CD4-positive, alpha-beta T cell (primary cell): ENCODE results near the gene CRYBA2. TPM values are rescaled to one million over a fixed set of nuclear protein-coding genes. Genes with fewer than 3 reads are reported as not detected.

ENCODE experiments used
- ATAC-seq: fragments of 200-7000 bp; cut with Tn5 transposase; one replicate; pipeline ENCODE4 v1.10.0; 2022; ENCODE audit warnings: mild to moderate bottlenecking; ENCODE audit not compliant: poor library complexity
- CTCF ChIA-PET: fragments of 350-600 bp; sonication (Branson Sonifier 250); formaldehyde crosslinking; loops from one replicate; lab custom pipeline; 2021; ENCODE audit warnings: antibody characterized with exemption, inconsistent platforms; lab: Charles Lee
- POLR2A ChIA-PET: fragments of 350-600 bp; sonication (Branson Sonifier 250); formaldehyde crosslinking; loops from one replicate; lab custom pipeline; 2021; ENCODE audit warnings: antibody characterized with exemption, inconsistent platforms; lab: Charles Lee
- DNase-seq, 14 experiments: peaks; one replicate each; pipeline ENCODE4 v3.0.0-alpha.2; 2013 to 2020; ENCODE audit warnings: mixed read lengths in 2 of 14
- H3K27ac ChIP-seq, 2 donors: one replicate each; pipeline versions ENCODE4 v1.5.1 to v1.7.0; 2013; ENCODE audit warnings: low read length in 2 of 2, low read depth in 1 of 2, mild to moderate bottlenecking in 1 of 2
- H3K27me3 ChIP-seq, 2 experiments: 1 replicate in 1 of 2; 2 replicates in 1 of 2; pipeline versions ENCODE4 v1.6.1 to v1.7.0; 2013; ENCODE audit warnings: low read length in 2 of 2, control low read depth in 1 of 2, mild to moderate bottlenecking in 1 of 2, moderate library complexity in 1 of 2; ENCODE audit not compliant: insufficient read depth in 2 of 2, control insufficient read depth in 1 of 2
- H3K36me3 ChIP-seq: one replicate; pipeline ENCODE4 v1.6.1; 2013; ENCODE audit warnings: low read length, control low read depth; ENCODE audit not compliant: insufficient read depth
- H3K4me1 ChIP-seq: one replicate; pipeline ENCODE4 v1.6.1; 2013; ENCODE audit warnings: low read length, control low read depth; ENCODE audit not compliant: insufficient read depth
- H3K4me3 ChIP-seq: one replicate; pipeline ENCODE4 v1.5.1; 2013; ENCODE audit warnings: mild to moderate bottlenecking, low read length, moderate library complexity
- H3K9me3 ChIP-seq, 2 experiments: 1 replicate in 1 of 2; 2 replicates in 1 of 2; pipeline versions ENCODE4 v1.6.1 to v1.7.0; 2013; ENCODE audit warnings: low read length in 2 of 2, mild to moderate bottlenecking in 2 of 2, control low read depth in 1 of 2, moderate library complexity in 1 of 2; ENCODE audit not compliant: control insufficient read depth in 1 of 2, insufficient read depth in 1 of 2
- H3K27ac Mint-ChIP-seq: one replicate; pipeline ENCODE4 v1.8.0; 2020; ENCODE audit warnings: mixed read lengths
- H3K27me3 Mint-ChIP-seq: one replicate; pipeline ENCODE4 v1.8.0; 2021; ENCODE audit warnings: mixed read lengths
- H3K36me3 Mint-ChIP-seq: one replicate; pipeline ENCODE4 v1.8.0; 2021; ENCODE audit warnings: low read depth, mixed read lengths
- H3K4me1 Mint-ChIP-seq: one replicate; pipeline ENCODE4 v1.8.0; 2021; ENCODE audit warnings: low read depth, mixed read lengths
- H3K4me3 Mint-ChIP-seq: one replicate; pipeline ENCODE4 v1.8.0; 2020; ENCODE audit warnings: mild to moderate bottlenecking, mixed read lengths
- H3K9me3 Mint-ChIP-seq: one replicate; pipeline ENCODE4 v1.8.0; 2020; ENCODE audit warnings: mixed read lengths
- intact Hi-C, 2 experiments: fragments of 100-400 bp; cut with DNase I in 1 of 2; cut with micrococcal nuclease in 1 of 2; formaldehyde crosslinking; loops; one replicate each; pipeline versions ENCODE4 v1.15.1 to v1.9.0; 2023 to 2025; cut with DNase I, micrococcal nuclease
- total RNA-seq, 174 experiments: library from RNA in 2 of 174; stranded (reverse) in 2 of 174; gene quantifications; one replicate each; pipeline ENCODE4 v1.2.3 and lab custom pipeline; 2021 to 2026
- TF ChIP-seq, protein P1 (sequence below): fragments of 200-600 bp; IDR thresholded peaks from one replicate; pipeline ENCODE4 v1.8.0; 2022; ENCODE audit warnings: antibody characterized with exemption, mild to moderate bottlenecking

Gene CRYBA2
- total RNA-seq, 2 experiments from 2014 or later: not detected

DNA sequence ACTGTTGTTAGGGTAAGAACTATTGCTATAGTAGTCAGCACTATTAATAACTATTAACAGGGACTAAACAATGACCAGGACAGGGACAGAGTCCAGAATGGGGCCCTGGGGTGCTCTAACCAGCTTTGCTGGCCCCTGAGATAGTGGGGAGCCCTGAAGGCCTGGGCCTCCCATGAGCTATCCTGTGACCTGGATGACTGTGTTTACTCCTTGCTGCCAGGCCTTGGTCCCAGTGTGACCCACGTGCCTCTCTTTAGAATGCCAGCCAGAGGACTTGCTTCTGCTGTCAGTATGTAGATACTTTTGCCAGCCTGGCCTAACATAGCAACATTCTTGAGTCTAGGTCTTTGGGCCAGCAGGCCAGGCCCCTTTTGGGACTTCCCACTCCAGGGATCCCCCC lies 22.3 kb downstream of the CRYBA2 start:
- H3K36me3 Mint-ChIP-seq: no peaks in the 10 kb centered on the region
- ATAC-seq (no peak), DNase-seq (no peak)
- H3K27ac Mint-ChIP-seq: no peak overlapping the region
- H3K27me3 Mint-ChIP-seq: peaks cover 71% of the 10 kb centered on the region
- Histone ChIP-seq H3K27me3 (peaks cover 30 to 55% of the 10 kb centered on the region in 2 experiments), H3K27ac (no peak overlapping the region), H3K9me3 (peaks cover 4 to 6% of the 10 kb centered on the region in 2 experiments), H3K4me1 (no peaks in the 10 kb centered on the region), H3K36me3 (no peaks in the 10 kb centered on the region), H3K4me3 (no peak overlapping the region)
- no peaks in the 10 kb centered on the region for H3K4me1 Mint-ChIP-seq
- no peak overlapping the region for H3K4me3 Mint-ChIP-seq
- TF ChIP-seq, protein P1, sequence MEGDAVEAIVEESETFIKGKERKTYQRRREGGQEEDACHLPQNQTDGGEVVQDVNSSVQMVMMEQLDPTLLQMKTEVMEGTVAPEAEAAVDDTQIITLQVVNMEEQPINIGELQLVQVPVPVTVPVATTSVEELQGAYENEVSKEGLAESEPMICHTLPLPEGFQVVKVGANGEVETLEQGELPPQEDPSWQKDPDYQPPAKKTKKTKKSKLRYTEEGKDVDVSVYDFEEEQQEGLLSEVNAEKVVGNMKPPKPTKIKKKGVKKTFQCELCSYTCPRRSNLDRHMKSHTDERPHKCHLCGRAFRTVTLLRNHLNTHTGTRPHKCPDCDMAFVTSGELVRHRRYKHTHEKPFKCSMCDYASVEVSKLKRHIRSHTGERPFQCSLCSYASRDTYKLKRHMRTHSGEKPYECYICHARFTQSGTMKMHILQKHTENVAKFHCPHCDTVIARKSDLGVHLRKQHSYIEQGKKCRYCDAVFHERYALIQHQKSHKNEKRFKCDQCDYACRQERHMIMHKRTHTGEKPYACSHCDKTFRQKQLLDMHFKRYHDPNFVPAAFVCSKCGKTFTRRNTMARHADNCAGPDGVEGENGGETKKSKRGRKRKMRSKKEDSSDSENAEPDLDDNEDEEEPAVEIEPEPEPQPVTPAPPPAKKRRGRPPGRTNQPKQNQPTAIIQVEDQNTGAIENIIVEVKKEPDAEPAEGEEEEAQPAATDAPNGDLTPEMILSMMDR: no peak
- intact Hi-C loops: no loop called here
- POLR2A ChIA-PET: no interaction called here
- CTCF ChIA-PET: interaction anchor here (1.2 kb wide), 1 partner anchor 9 kb away, joined by 3 read pairs; no protein-coding TSS in a partner anchor
- no peaks in the 10 kb centered on the region for H3K9me3 Mint-ChIP-seq

DNA sequence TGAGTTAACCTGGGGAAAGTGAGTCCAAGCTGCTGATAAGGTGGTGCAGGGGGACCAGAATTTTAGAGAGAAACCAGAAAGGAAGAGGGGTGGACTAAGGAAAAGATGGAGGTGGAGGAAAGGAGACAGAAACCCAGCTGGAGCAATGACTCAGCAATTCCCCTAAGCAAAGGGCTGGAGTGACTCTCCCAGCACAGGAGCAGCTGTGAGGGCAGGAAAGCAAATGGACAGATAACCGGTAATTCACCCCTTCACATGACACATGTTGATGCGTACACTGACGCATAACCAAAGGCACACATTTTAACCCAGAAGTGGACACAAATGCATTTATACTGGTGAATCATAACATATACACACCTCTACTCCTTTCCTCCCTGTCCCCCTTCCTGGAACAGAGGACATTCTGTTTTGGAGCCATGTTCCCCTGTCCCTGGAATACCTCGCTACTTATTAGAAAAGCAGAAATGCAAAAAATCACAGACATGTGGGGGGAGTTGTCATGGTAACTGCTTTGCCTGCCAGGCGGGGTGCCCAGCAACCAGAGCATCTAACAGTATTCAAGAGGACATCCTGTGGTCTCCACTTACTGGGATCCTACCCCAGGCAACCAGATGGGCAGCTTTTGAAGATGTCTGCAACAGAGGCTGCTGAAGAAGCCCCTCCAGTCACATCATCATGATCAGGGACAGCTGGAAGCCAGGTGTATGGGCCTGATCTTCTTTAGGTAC lies 29.0 kb downstream of the CRYBA2 start:
- intact Hi-C loops: loop anchor here in 1 of 2 experiments (10.0 kb wide), 1 partner anchor 341 kb away; the partner anchor contains the start of gene PTPRN
- TF ChIP-seq, protein P1: no peak

DNA sequence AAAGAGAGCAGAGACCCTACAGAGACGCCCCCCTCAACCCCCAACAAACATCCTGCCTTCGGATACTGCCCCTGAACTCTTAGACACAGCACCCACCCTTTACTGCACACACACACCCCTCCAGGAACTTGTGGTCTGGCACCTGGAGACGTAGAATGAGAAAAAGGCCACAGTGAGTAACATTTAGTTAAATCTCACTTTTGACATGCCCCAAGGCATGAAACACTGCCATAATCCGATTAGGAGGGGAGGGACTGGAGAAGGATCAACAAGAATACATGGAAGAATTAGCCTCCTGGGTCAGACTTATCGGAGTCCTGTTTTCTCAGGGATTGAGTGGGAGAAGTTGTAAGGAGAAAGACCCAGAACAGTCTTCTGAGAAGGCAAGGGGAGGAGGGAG lies 29.6 kb downstream of the CRYBA2 start:
- H3K27ac ChIP-seq: no peak overlapping the region
- no peak overlapping the region for H3K4me3 Mint-ChIP-seq
- H3K4me3 ChIP-seq: no peak overlapping the region
- peaks cover 32% of the 10 kb centered on the region for H3K4me1 ChIP-seq
- H3K4me1 Mint-ChIP-seq: peaks cover 13% of the 10 kb centered on the region
- H3K36me3 ChIP-seq: no peaks in the 10 kb centered on the region
- peaks cover 53 to 76% of the 10 kb centered on the region in 2 experiments for H3K27me3 ChIP-seq
- H3K27me3 Mint-ChIP-seq: peaks cover 78% of the 10 kb centered on the region
- no peaks in the 10 kb centered on the region for H3K9me3 Mint-ChIP-seq
- intact Hi-C loops: loop anchor here in 1 of 2 experiments (10.0 kb wide), 1 partner anchor 341 kb away; the partner anchor contains the start of gene PTPRN
- no peak overlapping the region for H3K27ac Mint-ChIP-seq
- TF ChIP-seq, protein P1: no peak
- CTCF ChIA-PET: no interaction called here
- POLR2A ChIA-PET: no interaction called here
- H3K9me3 ChIP-seq: peaks cover 0 to 32% of the 10 kb centered on the region in 2 experiments
- ATAC-seq (no peak), DNase-seq (no peak)
- no peaks in the 10 kb centered on the region for H3K36me3 Mint-ChIP-seq

More for the DNA sequence above, 29.0 kb downstream of the CRYBA2 start:
- Mint-ChIP-seq H3K27ac (no peak overlapping the region), H3K4me1 (peaks cover 13% of the 10 kb centered on the region), H3K36me3 (no peaks in the 10 kb centered on the region), H3K27me3 (peaks cover 76% of the 10 kb centered on the region), H3K4me3 (no peak overlapping the region), H3K9me3 (no peaks in the 10 kb centered on the region)
- peaks cover 0 to 27% of the 10 kb centered on the region in 2 experiments for H3K9me3 ChIP-seq
- ChIA-PET POLR2A (no interaction called here), CTCF (no interaction called here)
- ATAC-seq: no peak
- H3K27me3 ChIP-seq: peaks cover 47 to 71% of the 10 kb centered on the region in 2 experiments
- no peak for DNase-seq
- no peak overlapping the region for H3K27ac ChIP-seq
- H3K4me3 ChIP-seq: no peak overlapping the region
- no peaks in the 10 kb centered on the region for H3K36me3 ChIP-seq
- peaks cover 29% of the 10 kb centered on the region for H3K4me1 ChIP-seq
